GM12878 (cell line): Measurements from ENCODE around the gene PLEKHH2. TPM values are rescaled to one million over a fixed set of nuclear protein-coding genes. Genes with fewer than 3 reads are reported as not detected.

Experiments
- ATAC-seq: fragments of 200-7000 bp; cut with Tn5 transposase; 3 replicates; pipeline ENCODE4 v1.9.1; 2020; ENCODE audit warnings: mild to moderate bottlenecking, moderate library complexity
- BruUV-seq: library from RNA; stranded (reverse); fragments of 400-500 nt; replicated peaks from 2 replicates; lab custom pipeline; 2021; lab: Mats Ljungman, UMichigan
- CTCF ChIA-PET: fragments of 300-600 bp; sonication (Branson Sonifier 250); formaldehyde crosslinking; extraction: SDS; loops from one replicate; lab custom pipeline; 2021; ENCODE audit warnings: inconsistent platforms; lab: Yijun Ruan, JAX
- POLR2A ChIA-PET: fragments of 350-600 bp; formaldehyde crosslinking; extraction: SDS; loops from one replicate; lab custom pipeline; 2021; ENCODE audit warnings: inconsistent platforms; lab: Charles Lee
- RAD21 ChIA-PET: fragments of 300-600 bp; sonication (Branson Sonifier 250); formaldehyde crosslinking; loops from one replicate; lab custom pipeline; 2023; ENCODE audit warnings: antibody characterized with exemption; ENCODE audit not compliant: unreplicated experiment; lab: Charles Lee
- SMC1A ChIA-PET: fragments of 300-600 bp; sonication (Branson Sonifier 250); formaldehyde crosslinking; loops from one replicate; lab custom pipeline; 2023; ENCODE audit not compliant: unreplicated experiment, uncharacterized antibody; lab: Charles Lee
- DNase-seq: peaks from one replicate; pipeline ENCODE4 v3.0.0-alpha.2; 2011; ENCODE audit warnings: low read depth, low spot score
- FAIRE-seq: peaks from 3 replicates; lab custom pipeline; 2011; peaks lifted over from hg19 to GRCh38; lab: Jason Lieb, UNC
- H2AFZ ChIP-seq: 2 replicates; pipeline ENCODE4 v1.6.0; 2011; ENCODE audit warnings: low read depth, low read length, control low read depth; ENCODE audit not compliant: control insufficient read depth
- H3K27ac ChIP-seq: 2 replicates; pipeline ENCODE4 v1.5.1; 2011; ENCODE audit warnings: control low read depth; ENCODE audit not compliant: control insufficient read depth, insufficient read depth
- H3K27me3 ChIP-seq, 2 experiments: replicated peaks in 1 of 2; 2 replicates each; pipeline versions ENCODE4 v1.6.0 to v1.6.1; 2011; ENCODE audit warnings: low read length in 1 of 2; ENCODE audit not compliant: control insufficient read depth in 2 of 2, insufficient read depth in 2 of 2
- H3K36me3 ChIP-seq, 2 experiments: 2 replicates each; pipeline ENCODE4 v1.5.1; 2011; ENCODE audit warnings: low read length in 1 of 2; ENCODE audit not compliant: control insufficient read depth in 2 of 2, insufficient read depth in 2 of 2
- H3K4me1 ChIP-seq: 2 replicates; pipeline ENCODE4 v1.6.1; 2011; ENCODE audit warnings: mild to moderate bottlenecking, low read length, moderate library complexity, mixed read lengths; ENCODE audit not compliant: control insufficient read depth, insufficient read depth
- H3K4me2 ChIP-seq: 2 replicates; pipeline ENCODE4 v1.6.0; 2011; ENCODE audit warnings: control low read depth; ENCODE audit not compliant: control insufficient read depth, insufficient read depth
- H3K4me3 ChIP-seq: fragments of 200-600 bp; sonication (generic); 2 replicates; pipeline ENCODE4 v1.5.1; 2016
- H3K79me2 ChIP-seq: 2 replicates; pipeline ENCODE4 v1.6.0; 2011; ENCODE audit warnings: low read length; ENCODE audit not compliant: control insufficient read depth, insufficient read depth
- H3K9ac ChIP-seq: 2 replicates; pipeline ENCODE4 v1.8.0; 2011; ENCODE audit warnings: low read length, control low read depth, mixed read lengths; ENCODE audit not compliant: control insufficient read depth, insufficient read depth
- H3K9me3 ChIP-seq: replicated peaks from 3 replicates; pipeline ENCODE4 v1.5.1; 2011; ENCODE audit warnings: mild to moderate bottlenecking, low read length; ENCODE audit not compliant: control insufficient read depth, insufficient read depth
- H4K20me1 ChIP-seq: 2 replicates; pipeline ENCODE4 v1.6.0; 2011; ENCODE audit not compliant: control insufficient read depth, insufficient read depth
- BHLHE40 ChIP-seq, 2 experiments: fragments of 450-650 bp in 1 of 2; IDR thresholded peaks; 2 replicates each; pipeline ENCODE4 v1.6.1; 2011 to 2017; ENCODE audit warnings: low read depth in 2 of 2, borderline replicate concordance in 1 of 2, improper control_type of control experiment in 1 of 2, low read length in 1 of 2, mild to moderate bottlenecking in 1 of 2
- CBFB ChIP-seq: IDR thresholded peaks from 2 replicates; pipeline ENCODE4 v1.6.1; 2016; ENCODE audit warnings: antibody characterized with exemption, low read depth
- CEBPZ ChIP-seq: fragments of 150-350 bp; IDR thresholded peaks from 2 replicates; pipeline ENCODE4 v1.6.1; 2016; ENCODE audit warnings: low read depth, low read length
- CHD1 ChIP-seq: IDR thresholded peaks from 2 replicates; pipeline ENCODE4 v1.6.1; 2012; ENCODE audit warnings: low read depth, low read length, improper control_type of control experiment
- CREM ChIP-seq: IDR thresholded peaks from 2 replicates; pipeline ENCODE4 v1.6.1; 2014; ENCODE audit warnings: antibody characterized with exemption, low read depth
- E4F1 ChIP-seq: fragments of 450-650 bp; IDR thresholded peaks from 2 replicates; pipeline ENCODE4 v1.6.1; 2018; ENCODE audit warnings: borderline replicate concordance, mild to moderate bottlenecking; ENCODE audit not compliant: partially characterized antibody
- FOXK2 ChIP-seq: fragments of 450-650 bp; IDR thresholded peaks from 2 replicates; pipeline ENCODE4 v1.6.1; 2017; ENCODE audit warnings: mild to moderate bottlenecking, moderate library complexity
- NBN ChIP-seq: fragments of 450-650 bp; IDR thresholded peaks from 2 replicates; pipeline ENCODE4 v1.6.1; 2016
- NFXL1 ChIP-seq: fragments of 450-650 bp; IDR thresholded peaks from 2 replicates; pipeline ENCODE4 v1.6.1; 2017; ENCODE audit warnings: antibody characterized with exemption, mild to moderate bottlenecking, borderline replicate concordance
- NR2F1 ChIP-seq: fragments of 450-650 bp; conservative IDR thresholded peaks from 2 replicates; pipeline ENCODE4 v1.6.1; 2017; ENCODE audit warnings: mild to moderate bottlenecking
- TCF3 ChIP-seq: IDR thresholded peaks from 2 replicates; pipeline ENCODE4 v1.6.1; 2012; ENCODE audit warnings: low read depth, mild to moderate bottlenecking, low read length, borderline replicate concordance; ENCODE audit not compliant: insufficient read depth
- TCF7 ChIP-seq: IDR thresholded peaks from 2 replicates; pipeline ENCODE4 v1.6.1; 2014; ENCODE audit warnings: antibody characterized with exemption, borderline replicate concordance
- ZNF207 ChIP-seq: fragments of 450-650 bp; IDR thresholded peaks from 2 replicates; pipeline ENCODE4 v1.6.1; 2014; ENCODE audit warnings: antibody characterized with exemption, mild to moderate bottlenecking, borderline replicate concordance
- ZNF687 ChIP-seq: fragments of 450-650 bp; IDR thresholded peaks from 2 replicates; pipeline ENCODE4 v1.6.1; 2017; ENCODE audit warnings: mild to moderate bottlenecking, moderate library complexity
- ZSCAN29 ChIP-seq: fragments of 450-650 bp; IDR thresholded peaks from 2 replicates; pipeline ENCODE4 v1.6.1; 2017; ENCODE audit warnings: mild to moderate bottlenecking, moderate library complexity
- WGBS: methylation state at CpG from one replicate; pipeline ENCODE4 v1.1.6; 2016; ENCODE audit warnings: low lambda C conversion rate; ENCODE audit not compliant: insufficient replicate concordance, insufficient coverage; ENCODE audit errors: missing lambda C conversion rate; 5-methylcytosine and 5-hydroxymethylcytosine counted together
- in situ Hi-C: fragments of 300-500 bp; cut with MboI; formaldehyde crosslinking; loops from 9 replicates; pipeline ENCODE4 v1.14.3; 2018; ENCODE audit warnings: mixed read lengths
- intact Hi-C: fragments of 100-400 bp; cut with micrococcal nuclease; formaldehyde crosslinking; loops from one replicate; pipeline ENCODE4 v1.14.2; 2022; ENCODE audit not compliant: unreplicated experiment
- polyA plus RNA-seq, 11 experiments: library from polyadenylated mRNA; depleted of rRNA in 4 of 11; unstranded in 6 of 11; stranded (reverse) in 5 of 11; fragments of >200 nt; fragmentation: Nextera tagmentation in 4 of 11; fragmentation: Illumina TruSeq in 1 of 11; extraction: Ambion mirVana in 4 of 11; extraction: Trizol in 1 of 11; gene quantifications; 1 replicate in 1 of 11; 2 replicates in 10 of 11; pipeline versions ENCODE4 v1.2.1 to v1.2.3, GENCODE V29; 2011 to 2016; ENCODE audit warnings: inconsistent platforms in 2 of 11, missing spikeins in 2 of 11, low read depth in 1 of 11
- total RNA-seq, 4 experiments: library from RNA; depleted of rRNA in 3 of 4; stranded (reverse); fragments of >200 nt in 3 of 4; fragmentation: Illumina TruSeq in 1 of 4; extraction: Trizol in 1 of 4; gene quantifications; 2 replicates each; pipeline versions ENCODE4 v1.2.1 to v1.2.3, GENCODE V29; 2013 to 2021

Gene PLEKHH2
- total and polyA plus RNA-seq, 10 of the 15 experiments (the other 5 are each of a cell fraction or from before 2014, with no cell fraction given), result not detected

GRCh38 chr2:43631618-43632317, 5.3 kb upstream of the PLEKHH2 start:
- no TSS peak for BruUV-seq
- no peak overlapping the region for H2AFZ ChIP-seq
- H4K20me1 ChIP-seq, result no peaks in the 10 kb centered on the region
- H3K27me3 ChIP-seq, result peaks cover 0 to 12% of the 10 kb centered on the region in 2 experiments
- H3K4me3 ChIP-seq, result no peak overlapping the region
- no peaks in the 10 kb centered on the region for H3K36me3 ChIP-seq
- H3K9ac ChIP-seq, result no peak overlapping the region
- CTCF ChIA-PET, result interaction anchor here (0.6 kb wide), 1 partner anchor 74 kb away, joined by 3 read pairs; no protein-coding TSS in a partner anchor
- FAIRE-seq (no peak), ATAC-seq (no peak), DNase-seq (no peak)
- no peak overlapping the region for H3K4me2 ChIP-seq
- in situ Hi-C loops (no loop called here), intact Hi-C loops (no loop called here)
- POLR2A ChIA-PET, result no interaction called here
- no peaks in the 10 kb centered on the region for H3K79me2 ChIP-seq
- WGBS, result 30% methylated on average over 11 of the region's 11 CpGs
- no peaks in the 10 kb centered on the region for H3K4me1 ChIP-seq
- SMC1A ChIA-PET, result no interaction called here
- no peak overlapping the region for H3K27ac ChIP-seq
- no peaks in the 10 kb centered on the region for H3K9me3 ChIP-seq
- RAD21 ChIA-PET, result no interaction called here
- no peak for TF ChIP-seq ZNF687
- TF ChIP-seq BHLHE40 (IDR thresholded peaks at IDR 0.05; ENCODE audit: borderline replicate concordance in 1 of 2, low read depth in 2 of 2, low read length in 1 of 2), result no peak
- no peak for TF ChIP-seq NR2F1
- no peak for TF ChIP-seq FOXK2
- TF ChIP-seq E4F1, result no peak
- no peak for TF ChIP-seq ZSCAN29
- no peak for TF ChIP-seq ZNF207
- no peak for TF ChIP-seq NFXL1
- TF ChIP-seq CBFB, result no peak
- no peak for TF ChIP-seq CEBPZ
- no peak for TF ChIP-seq CHD1
- TF ChIP-seq TCF7, result no peak
- TF ChIP-seq TCF3, result no peak
- no peak for TF ChIP-seq CREM
- TF ChIP-seq NBN, result no peak
